ENCODE results near the gene TMEM196.

The TMEM196 gene

DNA sequence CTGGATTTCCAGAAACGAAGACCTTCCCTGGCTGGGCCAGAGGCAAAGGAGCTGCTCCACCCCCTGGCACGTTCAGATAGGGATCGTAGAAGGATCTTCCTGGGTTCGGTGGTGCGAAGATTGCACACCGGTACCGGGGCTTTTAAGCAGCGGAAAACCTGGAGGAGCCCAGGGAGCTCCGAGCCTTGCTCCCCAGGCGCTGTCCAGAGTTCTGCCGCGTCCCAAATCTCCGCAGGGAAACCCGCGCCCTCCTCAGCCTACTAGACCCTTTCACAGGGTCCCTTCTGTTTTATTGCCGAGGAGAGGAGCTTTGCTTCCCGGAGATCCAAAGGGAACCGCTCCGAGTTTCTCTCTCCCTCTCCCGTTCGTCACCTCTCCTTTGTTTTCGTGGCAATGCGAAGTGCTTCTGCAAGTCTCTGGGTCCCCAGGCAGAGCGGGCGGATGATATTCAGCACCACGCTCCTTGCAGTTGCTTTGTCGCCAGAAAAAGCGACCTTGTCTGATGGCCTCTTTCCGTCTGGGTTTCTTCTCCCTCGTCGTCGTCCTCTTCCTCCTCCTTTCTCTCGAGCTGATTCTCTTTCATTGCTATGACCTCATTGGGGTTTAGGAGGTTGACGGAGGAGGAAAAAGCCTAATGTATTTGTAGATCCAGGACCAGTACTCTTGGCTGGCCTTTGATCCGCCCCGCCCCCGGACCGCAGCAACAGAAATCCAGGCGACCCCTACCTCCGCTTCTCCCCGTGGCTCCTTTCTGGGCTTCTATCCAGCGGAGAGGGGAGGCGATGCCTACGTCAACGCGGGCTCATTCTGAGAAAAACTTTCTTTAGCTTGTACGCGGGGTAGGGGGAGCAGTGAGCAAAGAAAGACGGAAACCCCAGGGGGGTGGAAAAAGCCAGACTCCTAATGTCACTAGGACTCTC, at the start of gene TMEM196:
TMEM196 (minus strand) TSS at position 777 of the 920 bp plus-strand sequence. CDS start 921 bp downstream, outside the sequence.
- no peak for DNase-seq

GRCh38 chr7:19816128-19816527, 42.7 kb upstream of the TMEM196 start:
- no peak for DNase-seq

GRCh38 chr7:19815546-19815945, 42.1 kb upstream of the TMEM196 start:
- no peak for DNase-seq

DNA sequence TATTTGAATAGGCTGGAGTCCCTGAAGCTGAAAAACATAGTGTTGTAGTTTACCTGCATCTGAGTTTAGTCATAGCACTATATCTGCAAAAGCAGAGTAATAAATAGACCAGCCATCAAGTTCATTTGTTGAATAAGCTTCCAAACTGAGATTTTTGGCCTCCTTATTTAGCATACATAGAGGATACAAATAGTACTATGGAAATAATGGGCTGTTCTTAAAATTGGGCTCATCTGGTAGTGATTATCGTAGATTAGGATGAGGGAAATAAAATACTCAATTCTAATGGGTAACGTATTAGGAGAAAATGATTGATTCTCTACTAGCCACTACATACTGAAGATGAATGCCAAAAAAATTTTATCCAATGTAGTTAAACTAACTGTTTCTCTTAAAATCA, 41.4 kb upstream of the TMEM196 start:
- DNase-seq = no peak

- no peak for DNase-seq
Observed at GRCh38 chr7:19811386-19811785, 38.0 kb upstream of the TMEM196 start.

DNA sequence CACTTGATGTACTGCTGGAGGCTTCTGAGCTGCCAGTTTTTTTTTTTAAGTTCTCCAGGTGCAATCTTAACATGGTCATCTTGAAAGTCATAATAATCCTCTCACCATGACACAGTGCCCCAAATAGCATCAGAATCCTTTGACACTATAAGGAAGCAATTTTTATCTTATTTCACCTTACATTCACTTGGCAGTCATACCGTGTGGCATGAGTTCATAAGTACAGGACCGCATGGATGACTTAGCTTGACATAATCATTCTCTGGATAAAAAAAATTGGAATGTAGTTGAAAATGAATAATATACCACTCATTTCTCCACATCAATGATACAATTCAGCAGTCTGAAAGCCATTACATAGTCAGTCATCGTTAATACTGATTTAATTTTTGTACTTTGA, 25.6 kb upstream of the TMEM196 start:
- DNase-seq = no peak

DNA sequence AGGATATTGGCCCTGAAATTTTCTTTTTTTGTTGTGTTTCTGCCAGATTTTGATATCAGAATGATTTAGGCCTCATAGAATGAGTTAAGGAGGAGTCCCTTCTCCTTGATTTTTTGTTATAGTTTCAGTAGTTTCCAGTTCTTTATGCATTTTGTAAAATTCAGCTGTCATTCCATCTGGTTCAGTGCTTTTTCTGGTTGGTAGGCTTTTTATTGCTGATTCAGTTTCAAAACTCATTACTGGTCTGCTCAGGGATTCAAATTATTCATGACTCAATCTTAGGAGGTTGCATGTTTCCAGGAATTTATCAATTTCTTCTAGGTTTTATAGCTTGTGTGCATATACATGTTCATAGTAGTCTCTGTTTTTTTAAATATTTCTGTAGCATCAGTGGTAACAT, 10.1 kb upstream of the TMEM196 start:
- DNase-seq = no peak

DNA sequence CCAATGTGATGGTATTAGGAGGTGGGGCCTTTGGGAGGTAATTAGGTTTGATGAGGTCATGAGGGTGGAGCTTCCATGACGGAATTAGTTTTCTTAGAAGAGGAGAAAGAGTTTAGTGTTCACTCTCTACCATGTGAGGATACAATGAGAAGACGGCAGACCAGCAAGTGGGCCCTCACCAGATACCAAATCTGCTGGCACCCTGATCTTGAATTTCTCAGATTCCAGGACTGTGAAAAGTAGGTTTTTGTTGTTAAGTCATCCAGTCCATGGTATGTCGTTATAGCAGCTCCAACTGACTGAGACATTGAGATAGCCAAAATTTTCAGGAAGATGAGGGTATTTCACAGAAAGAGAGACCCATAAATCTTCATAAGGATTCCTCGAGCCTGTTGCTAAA, 3.6 kb upstream of the TMEM196 start:
- no peak for DNase-seq

GRCh38 chr7:19775578-19775977, 2.2 kb upstream of the TMEM196 start:
- no peak for DNase-seq

DNA sequence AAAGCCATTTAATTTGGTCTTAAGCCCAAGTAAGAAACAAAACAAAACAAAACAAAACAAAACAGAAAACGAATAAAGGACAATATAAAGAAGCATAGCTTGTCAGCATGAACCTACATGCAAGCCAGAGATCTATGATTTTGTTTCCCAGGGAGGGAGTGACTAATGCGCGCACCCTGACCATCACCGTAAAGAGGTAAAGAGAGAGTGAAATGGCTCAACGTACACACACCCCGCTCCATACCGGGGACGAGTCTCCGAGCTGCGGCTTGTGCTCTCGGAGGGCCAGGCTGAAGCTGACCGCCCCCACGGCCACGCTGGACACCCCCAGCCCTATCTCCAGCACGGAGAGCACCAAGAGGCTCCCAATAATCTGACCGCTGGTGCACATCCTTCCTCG, 1.1 kb downstream of the TMEM196 start:
- no peak for DNase-seq

DNA sequence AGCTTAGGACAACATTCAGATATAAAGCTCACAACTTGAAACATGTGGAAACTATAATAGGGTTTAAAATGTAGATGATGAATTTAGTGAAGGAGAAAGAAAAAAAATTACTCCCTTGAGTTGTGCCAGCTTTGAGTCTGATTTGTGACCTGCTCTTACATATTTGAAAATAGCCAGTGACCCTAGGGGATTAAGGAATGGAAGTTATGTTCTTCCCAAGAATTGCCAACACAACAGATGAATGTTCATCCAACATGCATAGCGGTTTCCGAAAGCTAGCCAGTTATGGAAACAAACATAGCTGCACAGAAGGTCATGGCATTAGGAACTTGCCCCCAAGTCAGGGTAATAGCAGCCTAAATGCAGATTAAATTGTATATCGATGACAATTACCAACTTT, 10.8 kb downstream of the TMEM196 start:
- DNase-seq = no peak

- peak; percentile 29 to 92 for DNase-seq
Observed at GRCh38 chr7:19754521-19755116, 18.8 kb downstream of the TMEM196 start.

GRCh38 chr7:19752020-19752419, 21.4 kb downstream of the TMEM196 start:
- no peak for DNase-seq

DNA sequence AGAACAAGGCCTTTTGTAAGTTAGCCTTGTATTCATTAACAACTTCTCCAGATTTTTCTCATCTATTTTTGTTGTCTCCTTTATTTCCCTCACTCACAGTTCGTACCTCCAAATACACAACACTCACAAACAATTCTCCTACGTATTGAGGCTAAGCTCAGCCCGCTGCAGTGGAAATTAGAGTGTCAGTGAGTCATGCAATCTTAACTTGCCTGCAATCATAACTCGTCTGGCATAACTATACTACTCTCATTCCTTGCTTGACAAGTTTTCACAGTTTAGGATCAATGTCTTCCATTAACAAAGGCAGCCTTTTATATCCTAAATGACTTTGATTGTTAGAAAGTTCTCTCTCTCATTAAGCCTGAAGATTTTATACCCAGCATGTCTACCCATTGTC, 23.8 kb downstream of the TMEM196 start:
- no peak for DNase-seq

DNA sequence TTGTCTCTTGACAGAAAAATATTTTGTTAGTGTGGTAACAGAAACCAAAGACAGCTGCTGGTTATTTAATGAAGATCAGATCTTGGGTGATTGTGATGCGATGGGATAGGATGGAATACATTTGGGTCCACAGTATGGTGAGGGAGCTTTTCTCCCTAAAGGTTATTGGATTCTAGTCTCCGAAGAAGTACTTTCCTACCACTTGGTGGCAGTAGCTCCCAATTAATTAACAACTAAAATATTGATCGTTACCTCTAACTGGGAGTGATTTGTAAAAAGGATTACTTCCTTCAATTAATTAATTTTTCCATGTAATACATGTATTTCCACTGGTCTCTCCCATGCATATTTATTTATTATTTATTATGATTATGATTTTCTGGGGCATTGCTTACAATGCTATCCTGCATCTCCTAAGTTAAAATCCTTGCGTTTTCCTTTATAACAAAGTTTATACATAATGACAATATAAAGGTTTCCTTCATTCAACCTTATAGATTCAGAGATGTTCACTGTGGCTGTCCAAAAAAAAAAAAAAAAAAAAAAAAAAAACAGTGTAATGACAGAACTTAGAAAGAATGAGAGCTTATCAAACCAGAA, 25.6 kb downstream of the TMEM196 start:
- peak; percentile 12 to 64 for DNase-seq

GRCh38 chr7:19744075-19744474, 29.3 kb downstream of the TMEM196 start:
- no peak for DNase-seq

GRCh38 chr7:19728716-19729115, 44.7 kb downstream of the TMEM196 start:
- DNase-seq = no peak

- DNase-seq = no peak
Observed at GRCh38 chr7:19725770-19726169, 47.6 kb downstream of the TMEM196 start.

DNA sequence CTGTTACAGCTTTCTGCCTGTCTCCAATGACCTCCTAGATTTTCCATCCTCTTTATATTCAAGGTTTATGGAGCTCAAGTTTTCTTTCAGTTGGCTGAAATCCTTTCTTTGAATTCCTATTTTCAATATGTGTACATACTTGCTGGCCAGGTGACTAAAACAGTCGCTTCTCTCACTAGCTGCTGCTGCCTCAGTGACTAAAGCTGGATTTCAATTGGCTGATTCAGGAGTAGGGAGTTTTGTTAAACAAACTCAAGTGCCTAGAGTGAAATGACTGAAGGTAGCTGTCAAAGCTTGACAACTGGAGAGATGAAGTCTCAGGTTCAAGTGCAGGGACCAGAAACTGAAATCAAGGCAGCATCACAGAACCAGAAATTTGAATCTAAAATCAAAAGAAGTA, 57.9 kb downstream of the TMEM196 start:
- no peak for DNase-seq

- peak; percentile 25 to 79 for DNase-seq
Observed at GRCh38 chr7:19713676-19714075, 59.7 kb downstream of the TMEM196 start.

DNA sequence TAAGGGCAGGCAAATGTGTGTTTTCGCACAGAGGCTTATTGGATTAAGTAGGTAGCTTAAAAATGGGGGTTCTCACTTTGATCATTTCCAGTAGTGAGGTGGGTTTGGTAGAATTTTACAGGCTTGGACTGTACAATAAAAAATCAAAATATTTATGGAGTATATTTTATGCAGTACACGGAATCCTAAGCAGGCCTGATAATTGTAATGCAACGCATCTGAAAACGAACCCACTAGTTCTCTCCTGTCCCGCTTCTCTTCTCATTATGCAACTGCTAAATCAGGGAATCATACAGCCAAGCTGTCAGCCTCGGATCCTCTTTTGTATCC, 64.2 kb downstream of the TMEM196 start:
- no peak for DNase-seq

GRCh38 chr7:19708397-19709248, 64.8 kb downstream of the TMEM196 start, which contains the start of gene POLR1F:
TSS of gene POLR1F (minus strand) at chr7:19709037. CDS start at chr7:19709016, 21 bp downstream.
- DNase-seq = peak; percentile 90 to 100

GRCh38 chr7:19707240-19707639, 66.2 kb downstream of the TMEM196 start:
- DNase-seq = no peak
